SU-DHL-6 (cell line): ENCODE data around the gene MARF1.

Source experiments
- H2AFZ ChIP-seq: fragments of 200-600 bp; sonication (generic); 2 replicates; pipeline ENCODE4 v1.6.1; 2014; ENCODE audit warnings: low read depth, mild to moderate bottlenecking, moderate library complexity, mixed read lengths, antibody characterized with exemption, low read length; ENCODE audit not compliant: severe bottlenecking
- H3F3A ChIP-seq: fragments of 200-600 bp; shearing (Covaris generic); 2 replicates; pipeline ENCODE4 v1.6.0; 2016; ENCODE audit warnings: antibody characterized with exemption, mild to moderate bottlenecking; ENCODE audit not compliant: insufficient read depth
- H3K27ac ChIP-seq: fragments of 200-600 bp; sonication (generic); 2 replicates; pipeline ENCODE4 v1.5.1; 2016; ENCODE audit warnings: low read depth, mild to moderate bottlenecking, low read length, moderate library complexity, mixed read lengths
- H3K27me3 ChIP-seq: fragments of 200-600 bp; sonication (generic), shearing (Covaris generic); 2 replicates; pipeline ENCODE4 v1.6.0; 2014; ENCODE audit warnings: mild to moderate bottlenecking, low read length
- H3K36me3 ChIP-seq: fragments of 200-600 bp; sonication (generic); 2 replicates; pipeline ENCODE4 v1.6.1; 2014; ENCODE audit warnings: mild to moderate bottlenecking, low read length, mixed read lengths
- H3K4me2 ChIP-seq: fragments of 300-600, 200-600 bp; shearing (Covaris generic), sonication (generic); 2 replicates; pipeline ENCODE4 v1.6.0; 2014; ENCODE audit warnings: low read length, low read depth, mild to moderate bottlenecking; ENCODE audit not compliant: poor library complexity, severe bottlenecking
- H3K4me3 ChIP-seq: fragments of 200-600 bp; sonication (generic); 2 replicates; pipeline ENCODE4 v1.5.1; 2014; ENCODE audit warnings: antibody characterized with exemption, low read length, mild to moderate bottlenecking, mixed read lengths; ENCODE audit not compliant: insufficient read depth, poor library complexity, severe bottlenecking
- H3K79me2 ChIP-seq: fragments of 200-600 bp; sonication (generic); 2 replicates; pipeline ENCODE4 v1.6.1; 2014; ENCODE audit warnings: mild to moderate bottlenecking, low read length, moderate library complexity; ENCODE audit not compliant: insufficient read depth
- H3K9ac ChIP-seq: fragments of 200-600 bp; sonication (generic); 2 replicates; pipeline ENCODE4 v1.7.0; 2014; ENCODE audit warnings: mild to moderate bottlenecking, low read length
- H3K9me2 ChIP-seq: fragments of 200-600 bp; sonication (generic); replicated peaks from 2 replicates; pipeline ENCODE4 v1.6.1; 2014; ENCODE audit warnings: low read length; ENCODE audit not compliant: insufficient read depth
- H3K9me3 ChIP-seq: fragments of 200-600 bp; sonication (generic); 2 replicates; pipeline ENCODE4 v1.6.1; 2014; ENCODE audit warnings: low read length, mixed read lengths; ENCODE audit not compliant: insufficient read depth
- H4K20me1 ChIP-seq: fragments of 200-600 bp; sonication (generic); 2 replicates; pipeline ENCODE4 v1.6.1; 2014; ENCODE audit warnings: low read depth, mild to moderate bottlenecking, antibody characterized with exemption, low read length, moderate library complexity, mixed read lengths
- EZH2phosphoT487 ChIP-seq: fragments of 200-600 bp; sonication (generic), shearing (Covaris generic); conservative IDR thresholded peaks from 2 replicates; pipeline ENCODE4 v1.6.1; 2018; ENCODE audit warnings: mild to moderate bottlenecking, antibody characterized with exemption, low read length, moderate library complexity, mixed read lengths
- TF ChIP-seq, protein P1 (sequence below): fragments of 200-600 bp; sonication (generic); IDR thresholded peaks from one replicate; pipeline ENCODE4 v1.5.1; 2017; ENCODE audit warnings: antibody characterized with exemption, mild to moderate bottlenecking, low read length, moderate library complexity; ENCODE audit not compliant: insufficient read depth, poor library complexity, severe bottlenecking

The MARF1 gene

DNA sequence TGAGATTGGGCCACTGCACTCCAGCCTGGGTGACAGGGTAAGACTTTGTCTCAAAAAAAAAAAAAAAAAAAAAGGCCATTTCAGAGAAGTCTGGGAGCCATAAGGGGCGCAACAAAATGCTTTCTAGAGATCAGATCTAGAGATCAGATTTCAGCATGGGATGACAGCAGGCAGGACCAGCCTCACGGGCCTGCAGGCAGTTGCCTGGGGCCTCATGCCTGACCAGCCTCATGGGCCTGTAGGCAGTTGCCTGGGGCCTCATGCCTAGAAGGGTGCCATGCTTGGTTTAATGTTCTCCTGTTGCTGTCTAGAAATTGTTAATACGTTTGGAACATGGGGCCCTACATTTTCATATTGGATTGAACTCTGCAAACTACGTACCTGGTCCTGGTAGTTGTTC, 59.4 kb downstream of the MARF1 start:
- Histone ChIP-seq H3K9me2 (no peaks in the 10 kb centered on the region), H3K9me3 (peaks cover 10% of the 10 kb centered on the region; the same call in 1 of the 2 replicates), H3K4me3 (no peak overlapping the region), H4K20me1 (no peaks in the 10 kb centered on the region), H3K4me2 (no peak overlapping the region), H3K27me3 (no peaks in the 10 kb centered on the region), H2AFZ (no peak overlapping the region), H3K9ac (no peak overlapping the region), H3K79me2 (no peaks in the 10 kb centered on the region), H3F3A (no peaks in the 10 kb centered on the region), H3K27ac (no peak overlapping the region), H3K36me3 (0 out of 2 replicates have a peak, but pooled peaks cover 3% of the 10 kb centered on the region)
- TF ChIP-seq EZH2phosphoT487 = no peak
- TF ChIP-seq, protein P1, sequence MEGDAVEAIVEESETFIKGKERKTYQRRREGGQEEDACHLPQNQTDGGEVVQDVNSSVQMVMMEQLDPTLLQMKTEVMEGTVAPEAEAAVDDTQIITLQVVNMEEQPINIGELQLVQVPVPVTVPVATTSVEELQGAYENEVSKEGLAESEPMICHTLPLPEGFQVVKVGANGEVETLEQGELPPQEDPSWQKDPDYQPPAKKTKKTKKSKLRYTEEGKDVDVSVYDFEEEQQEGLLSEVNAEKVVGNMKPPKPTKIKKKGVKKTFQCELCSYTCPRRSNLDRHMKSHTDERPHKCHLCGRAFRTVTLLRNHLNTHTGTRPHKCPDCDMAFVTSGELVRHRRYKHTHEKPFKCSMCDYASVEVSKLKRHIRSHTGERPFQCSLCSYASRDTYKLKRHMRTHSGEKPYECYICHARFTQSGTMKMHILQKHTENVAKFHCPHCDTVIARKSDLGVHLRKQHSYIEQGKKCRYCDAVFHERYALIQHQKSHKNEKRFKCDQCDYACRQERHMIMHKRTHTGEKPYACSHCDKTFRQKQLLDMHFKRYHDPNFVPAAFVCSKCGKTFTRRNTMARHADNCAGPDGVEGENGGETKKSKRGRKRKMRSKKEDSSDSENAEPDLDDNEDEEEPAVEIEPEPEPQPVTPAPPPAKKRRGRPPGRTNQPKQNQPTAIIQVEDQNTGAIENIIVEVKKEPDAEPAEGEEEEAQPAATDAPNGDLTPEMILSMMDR = no peak

DNA sequence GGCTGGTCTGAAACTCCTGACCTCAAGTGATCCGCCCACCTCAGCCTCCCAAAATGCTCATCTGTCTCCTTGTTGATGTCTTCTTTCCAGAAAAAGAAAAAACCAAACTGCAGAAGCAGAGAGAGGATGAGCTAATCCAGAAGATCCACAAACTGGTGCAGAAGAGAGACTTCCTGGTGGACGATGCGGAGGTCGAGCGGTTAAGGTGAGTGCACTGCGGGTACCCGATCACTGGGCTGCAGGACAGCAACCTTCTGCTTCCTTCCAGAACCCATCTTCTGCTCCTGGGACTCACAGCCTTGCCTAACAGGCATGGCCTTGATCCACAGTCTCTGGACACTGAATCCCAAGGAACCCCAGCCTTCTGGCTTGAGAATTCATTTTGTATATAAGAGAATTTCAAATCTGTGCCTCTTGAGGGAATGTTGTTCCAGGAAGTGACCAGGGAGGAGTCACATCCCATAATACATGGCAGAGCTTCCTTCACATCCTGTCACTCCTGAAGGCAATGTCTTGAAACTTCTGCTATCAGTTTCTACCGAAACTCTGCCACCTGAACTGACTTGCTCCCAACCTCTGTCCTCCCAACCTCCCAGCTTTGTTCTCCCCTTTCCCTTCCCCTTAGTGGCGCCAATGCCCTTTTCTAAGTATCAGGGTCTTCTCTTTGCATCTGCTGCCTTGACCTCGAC, 61.7 kb downstream of the MARF1 start:
- Histone ChIP-seq H3K36me3 (0 out of 2 replicates have a peak, but pooled peaks cover 3% of the 10 kb centered on the region), H3K79me2 (no peaks in the 10 kb centered on the region), H3K9me2 (no peaks in the 10 kb centered on the region), H3K4me2 (no peak overlapping the region), H3K9me3 (peaks cover 6% of the 10 kb centered on the region; the same call in 1 of the 2 replicates), H3K4me3 (no peak overlapping the region), H3K9ac (no peak overlapping the region), H2AFZ (no peak overlapping the region), H3F3A (no peaks in the 10 kb centered on the region), H4K20me1 (no peaks in the 10 kb centered on the region), H3K27me3 (no peaks in the 10 kb centered on the region), H3K27ac (no peak overlapping the region)
- no peak for TF ChIP-seq EZH2phosphoT487
- TF ChIP-seq, protein P1 = no peak

DNA sequence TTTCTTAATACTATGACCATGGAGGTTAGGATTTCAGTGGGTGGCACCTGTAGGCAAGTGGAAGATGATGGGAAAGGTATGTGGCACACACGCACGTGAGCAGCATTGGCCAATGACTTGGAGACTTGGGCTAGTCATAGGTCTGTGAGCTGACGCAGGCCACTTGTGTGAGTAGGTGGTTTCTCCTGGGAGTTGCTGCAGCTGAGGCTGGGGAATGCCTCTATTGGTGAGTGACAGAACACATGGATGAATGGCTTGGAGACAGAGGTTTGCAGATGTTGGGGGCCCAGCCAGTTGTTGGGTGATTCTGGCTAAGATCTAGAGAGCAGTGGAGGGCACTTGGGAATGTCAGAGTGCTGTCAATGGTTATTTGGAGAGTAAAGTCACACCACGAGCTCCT, 64.1 kb downstream of the MARF1 start:
- Histone ChIP-seq H3K4me2 (no peak overlapping the region), H3K9me2 (no peaks in the 10 kb centered on the region), H3K27me3 (no peaks in the 10 kb centered on the region), H3K36me3 (no peaks in the 10 kb centered on the region), H2AFZ (no peak overlapping the region), H3K79me2 (no peaks in the 10 kb centered on the region), H3K27ac (no peak overlapping the region), H3F3A (no peaks in the 10 kb centered on the region), H3K9me3 (no peaks in the 10 kb centered on the region), H4K20me1 (no peaks in the 10 kb centered on the region), H3K4me3 (no peak overlapping the region), H3K9ac (no peak overlapping the region)
- TF ChIP-seq, protein P1 = no peak
- no peak for TF ChIP-seq EZH2phosphoT487
